H1 (cell line): ENCODE results near the gene CCDC82. TPM values are rescaled to one million over a fixed set of nuclear protein-coding genes. Genes with fewer than 3 reads are reported as not detected.

Experiments used
- BRCA1 ChIP-seq: IDR thresholded peaks from 2 replicates; pipeline ENCODE4 v1.6.1; 2012; ENCODE audit warnings: low read depth, low read length, improper control_type of control experiment
- FOSL1 ChIP-seq: IDR thresholded peaks from 2 replicates; pipeline ENCODE4 v1.6.1; 2011; ENCODE audit warnings: mild to moderate bottlenecking, low read depth, low read length, moderate library complexity; ENCODE audit not compliant: insufficient read depth
- KDM4A ChIP-seq: IDR thresholded peaks from one replicate; pipeline ENCODE4 v1.7.1; 2012; ENCODE audit warnings: low read depth, mild to moderate bottlenecking, moderate library complexity, low read length, inconsistent platforms; ENCODE audit not compliant: severe bottlenecking
- MAFK ChIP-seq: IDR thresholded peaks from 2 replicates; pipeline ENCODE4 v1.6.1; 2012; ENCODE audit warnings: low read depth, mild to moderate bottlenecking, improper control_type of control experiment, low read length
- MAX ChIP-seq: IDR thresholded peaks from 2 replicates; pipeline ENCODE4 v1.6.1; 2012; ENCODE audit warnings: inconsistent platforms
- POLR2A ChIP-seq, 2 experiments: IDR thresholded peaks; 1 replicate in 1 of 2; 2 replicates in 1 of 2; pipeline ENCODE4 v1.6.1; 2011; ENCODE audit warnings: low read depth in 2 of 2, low read length in 2 of 2, mild to moderate bottlenecking in 2 of 2; ENCODE audit errors: control extremely low read depth in 1 of 2
- SRF ChIP-seq: IDR thresholded peaks from 2 replicates; pipeline ENCODE4 v1.6.1; 2011; ENCODE audit warnings: mild to moderate bottlenecking, low read depth, low read length, moderate library complexity
- polyA plus RNA-seq, 7 experiments: library from polyadenylated mRNA; depleted of rRNA in 3 of 7; stranded (reverse) in 5 of 7; unstranded in 2 of 7; fragments of >200 nt in 5 of 7; fragments of 200-250 nt in 2 of 7; gene quantifications; 1 replicate in 5 of 7; 2 replicates in 1 of 7; 4 replicates in 1 of 7; pipeline versions ENCODE4 v1.2.1 to v1.2.3, GENCODE V29; 2011 to 2013; ENCODE audit warnings: missing spikeins in 2 of 7, mixed read lengths in 2 of 7
- total RNA-seq: library from RNA; stranded (reverse); fragmentation: NEBNext Ultra II Directional; extraction: Animal tissue kit (Norgen Biotek cat#: 25700); gene quantifications from 2 replicates; pipeline ENCODE4 v1.2.1, GENCODE V29; 2021

Gene CCDC82
- total and polyA plus RNA-seq, 2 of the 8 experiments (the other 6 are each of a cell fraction or from before 2014, with no cell fraction given), result 6.0 to 15.2 TPM

- no peak for TF ChIP-seq SRF
- no peak for TF ChIP-seq MAFK
- TF ChIP-seq POLR2A (IDR thresholded peaks at IDR 0.05; ENCODE audit: control extremely low read depth in 1 of 2, low read depth in 2 of 2, low read length in 2 of 2), result no peak
- no peak for TF ChIP-seq KDM4A
- no peak for TF ChIP-seq MAX
- no peak for TF ChIP-seq BRCA1
- TF ChIP-seq FOSL1, result no peak
Observed at GRCh38 chr11:96424693-96425092, 35.0 kb upstream of the CCDC82 start (continued).
